GM19239 (cell line): Measurements from ENCODE around the gene GALNT14.

Source experiments
- DNase-seq: peaks from one replicate; pipeline ENCODE4 v3.0.0; 2011; ENCODE audit warnings: low spot score; ENCODE audit not compliant: insufficient read length
- FAIRE-seq: peaks from 2 replicates; lab custom pipeline; 2011; peaks lifted over from hg19 to GRCh38; lab: Jason Lieb, UNC

Gene GALNT14

GRCh38 chr2:31136732-31137131 is 1.5 kb downstream of the GALNT14 start:
- no peak for FAIRE-seq
- DNase-seq, result no peak

- FAIRE-seq (no peak), DNase-seq (no peak)
These were observed 2.2 kb downstream of the GALNT14 start for GRCh38 chr2:31136000-31136399.

- DNase-seq (no peak), FAIRE-seq (no peak)
These were observed 3.8 kb downstream of the GALNT14 start for GRCh38 chr2:31134480-31134879.

GRCh38 chr2:31132786-31133185 is 5.5 kb downstream of the GALNT14 start:
- FAIRE-seq, result no peak
- DNase-seq, result no peak

GRCh38 chr2:31131871-31132270 is 6.4 kb downstream of the GALNT14 start:
- FAIRE-seq, result no peak
- DNase-seq, result no peak

GRCh38 chr2:31129375-31130171 is 8.7 kb downstream of the GALNT14 start:
- DNase-seq, result no peak
- no peak for FAIRE-seq

- DNase-seq (no peak), FAIRE-seq (no peak)
These were observed 10.3 kb downstream of the GALNT14 start for GRCh38 chr2:31127931-31128330.

GRCh38 chr2:31125918-31126695 is 12.1 kb downstream of the GALNT14 start:
- DNase-seq (no peak), FAIRE-seq (no peak)

GRCh38 chr2:31124904-31125303 is 13.3 kb downstream of the GALNT14 start:
- FAIRE-seq (no peak), DNase-seq (no peak)

GRCh38 chr2:31122133-31122532 is 16.1 kb downstream of the GALNT14 start:
- no peak for FAIRE-seq

GRCh38 chr2:31113765-31114164 is 24.5 kb downstream of the GALNT14 start:
- no peak for FAIRE-seq
- no peak for DNase-seq

More at GRCh38 chr2:31122133-31122532, 16.1 kb downstream of the GALNT14 start:
- no peak for DNase-seq

GRCh38 chr2:31112544-31112943 is 25.7 kb downstream of the GALNT14 start:
- FAIRE-seq, result no peak
- no peak for DNase-seq

GRCh38 chr2:31110998-31111397 is 27.2 kb downstream of the GALNT14 start:
- FAIRE-seq, result no peak
- DNase-seq, result no peak

GRCh38 chr2:31110431-31110830 is 27.8 kb downstream of the GALNT14 start:
- FAIRE-seq, result no peak
- no peak for DNase-seq

GRCh38 chr2:31109633-31110192 is 28.5 kb downstream of the GALNT14 start:
- DNase-seq (no peak), FAIRE-seq (no peak)

- DNase-seq (no peak), FAIRE-seq (no peak)
These were observed 29.5 kb downstream of the GALNT14 start for GRCh38 chr2:31108561-31109286.

GRCh38 chr2:31107591-31108300 is 30.5 kb downstream of the GALNT14 start:
- FAIRE-seq (no peak), DNase-seq (no peak)

- FAIRE-seq, result no peak
- no peak for DNase-seq
These were observed 36.5 kb downstream of the GALNT14 start for GRCh38 chr2:31101701-31102100.

GRCh38 chr2:31097962-31098613 is 40.2 kb downstream of the GALNT14 start:
- FAIRE-seq (no peak), DNase-seq (no peak)
